AG09309 (cell line): Measurements from ENCODE around the gene B4GALT5.

Source experiments
- DNase-seq: peaks from one replicate; pipeline ENCODE4 v3.0.0-alpha.2; 2010; ENCODE audit warnings: low read depth
- H3K4me3 ChIP-seq: 2 replicates; pipeline ENCODE4 v1.5.1; 2011; ENCODE audit warnings: mild to moderate bottlenecking, low read depth, low read length, moderate library complexity; ENCODE audit not compliant: control insufficient read depth
- TF ChIP-seq, protein P1 (sequence below): IDR thresholded peaks from 2 replicates; pipeline ENCODE4 v1.5.1; 2011; ENCODE audit warnings: mild to moderate bottlenecking, low read depth, low read length, inconsistent platforms; ENCODE audit not compliant: insufficient read depth, control insufficient read depth; ENCODE audit errors: missing control alignments

B4GALT5 gene

DNA sequence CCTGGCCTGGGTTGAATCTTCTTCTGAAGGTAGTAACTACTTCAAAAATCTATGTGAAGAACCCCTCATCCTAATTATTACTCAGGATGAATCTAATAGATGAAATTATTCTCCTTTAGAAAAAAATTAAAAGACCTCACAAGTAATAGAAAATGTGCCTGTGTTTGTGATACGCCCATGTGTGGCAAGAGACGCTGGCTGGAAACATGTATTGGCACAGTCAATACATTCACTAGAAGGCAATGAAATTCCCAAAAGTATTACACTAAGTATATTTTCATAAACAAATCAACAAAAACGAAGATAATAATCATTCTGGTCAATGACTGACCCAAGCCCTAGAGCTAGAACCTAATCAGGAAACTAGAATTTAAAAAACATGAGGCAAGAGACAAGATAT is 64.0 kb downstream of the B4GALT5 start:
- DNase-seq = no peak
- TF ChIP-seq, protein P1, sequence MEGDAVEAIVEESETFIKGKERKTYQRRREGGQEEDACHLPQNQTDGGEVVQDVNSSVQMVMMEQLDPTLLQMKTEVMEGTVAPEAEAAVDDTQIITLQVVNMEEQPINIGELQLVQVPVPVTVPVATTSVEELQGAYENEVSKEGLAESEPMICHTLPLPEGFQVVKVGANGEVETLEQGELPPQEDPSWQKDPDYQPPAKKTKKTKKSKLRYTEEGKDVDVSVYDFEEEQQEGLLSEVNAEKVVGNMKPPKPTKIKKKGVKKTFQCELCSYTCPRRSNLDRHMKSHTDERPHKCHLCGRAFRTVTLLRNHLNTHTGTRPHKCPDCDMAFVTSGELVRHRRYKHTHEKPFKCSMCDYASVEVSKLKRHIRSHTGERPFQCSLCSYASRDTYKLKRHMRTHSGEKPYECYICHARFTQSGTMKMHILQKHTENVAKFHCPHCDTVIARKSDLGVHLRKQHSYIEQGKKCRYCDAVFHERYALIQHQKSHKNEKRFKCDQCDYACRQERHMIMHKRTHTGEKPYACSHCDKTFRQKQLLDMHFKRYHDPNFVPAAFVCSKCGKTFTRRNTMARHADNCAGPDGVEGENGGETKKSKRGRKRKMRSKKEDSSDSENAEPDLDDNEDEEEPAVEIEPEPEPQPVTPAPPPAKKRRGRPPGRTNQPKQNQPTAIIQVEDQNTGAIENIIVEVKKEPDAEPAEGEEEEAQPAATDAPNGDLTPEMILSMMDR = no peak

DNA sequence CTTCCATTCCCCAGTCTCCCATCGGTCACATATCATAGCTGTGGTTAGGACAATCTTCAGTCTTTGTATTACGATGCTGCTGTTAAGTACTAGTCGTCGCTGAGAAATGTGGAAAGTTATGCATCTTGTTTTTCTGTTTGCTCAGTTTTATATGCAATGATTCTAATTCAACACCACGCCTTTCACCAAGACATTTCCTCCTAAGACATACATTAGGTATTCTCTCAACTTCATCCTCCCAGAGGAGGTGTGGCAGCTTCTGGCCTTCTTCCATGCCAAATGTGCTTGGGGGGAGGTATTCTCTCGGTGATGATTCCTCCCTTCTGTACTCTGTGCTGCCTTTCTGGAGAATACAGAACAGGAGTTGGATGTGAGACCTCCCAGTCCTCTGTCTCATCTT is 66.1 kb downstream of the B4GALT5 start:
- DNase-seq = no peak
- TF ChIP-seq, protein P1 = no peak
- H3K4me3 ChIP-seq = no peak overlapping the region

More for the DNA sequence above, 64.0 kb downstream of the B4GALT5 start:
- no peak overlapping the region for H3K4me3 ChIP-seq

DNA sequence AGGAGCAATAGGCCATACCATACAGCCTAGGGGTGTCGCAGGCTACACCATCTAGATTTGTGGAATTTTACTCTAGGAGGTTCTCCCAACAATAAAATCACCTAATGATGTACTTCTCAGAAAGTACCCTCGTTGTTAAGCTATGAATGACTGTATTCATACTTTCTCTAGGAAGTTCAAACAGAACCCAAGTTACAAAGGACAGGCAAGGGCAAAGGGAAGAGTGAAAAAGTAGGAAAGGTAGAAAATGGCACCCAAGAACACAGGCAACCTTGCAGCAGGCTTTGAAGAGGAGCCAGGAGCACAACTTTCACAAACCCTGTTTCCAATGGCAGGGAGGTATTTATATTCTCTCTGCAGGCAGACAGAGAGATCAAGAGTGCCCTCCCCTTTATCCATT is 67.2 kb downstream of the B4GALT5 start:
- TF ChIP-seq, protein P1 = no peak
- DNase-seq = no peak
- H3K4me3 ChIP-seq = no peak overlapping the region

- peak; percentile 35 for DNase-seq
- no peak overlapping the region for H3K4me3 ChIP-seq
- TF ChIP-seq, protein P1 = no peak
Observed at GRCh38 chr20:49646126-49646525, 67.6 kb downstream of the B4GALT5 start.

DNA sequence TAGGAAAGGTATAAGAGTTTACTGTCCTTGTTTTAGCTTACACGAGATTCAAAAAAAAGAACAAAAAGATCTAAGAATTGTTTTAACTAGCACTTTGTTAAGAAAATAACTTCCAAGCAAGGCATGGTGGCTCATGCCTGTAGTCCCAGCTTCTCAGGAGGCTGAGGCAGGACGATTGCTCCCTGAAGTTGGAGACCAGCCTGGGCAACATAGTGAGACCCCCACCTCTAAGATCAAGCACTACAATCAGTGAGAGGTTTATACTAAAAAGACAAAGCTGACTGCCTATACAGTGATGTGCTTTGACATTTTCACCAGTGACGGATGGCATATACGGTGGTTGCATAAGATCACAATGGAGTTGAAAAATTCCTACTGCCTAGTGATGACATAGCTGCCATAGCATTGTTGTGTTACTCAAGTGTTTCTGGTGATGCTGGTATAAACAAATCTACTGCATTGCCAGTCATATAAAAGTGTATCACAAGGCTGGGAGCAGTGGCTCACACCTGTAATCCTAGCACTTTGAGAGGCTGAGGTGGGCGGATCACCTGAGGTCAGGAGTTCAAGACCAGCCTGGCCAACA is 68.6 kb downstream of the B4GALT5 start:
- TF ChIP-seq, protein P1 = no peak
- no peak for DNase-seq

GRCh38 chr20:49642816-49643215 is 70.9 kb downstream of the B4GALT5 start:
- H3K4me3 ChIP-seq = no peak overlapping the region
- DNase-seq = no peak
- TF ChIP-seq, protein P1 = no peak

More for the DNA sequence above, 68.6 kb downstream of the B4GALT5 start:
- H3K4me3 ChIP-seq = no peak overlapping the region
